Measurements from ENCODE around the gene MARS1. TPM values are rescaled to one million over a fixed set of nuclear protein-coding genes. Genes with fewer than 3 reads are reported as not detected.

MARS1 gene
- total RNA-seq, 1 experiment from 2014 or later = 291 TPM

DNA sequence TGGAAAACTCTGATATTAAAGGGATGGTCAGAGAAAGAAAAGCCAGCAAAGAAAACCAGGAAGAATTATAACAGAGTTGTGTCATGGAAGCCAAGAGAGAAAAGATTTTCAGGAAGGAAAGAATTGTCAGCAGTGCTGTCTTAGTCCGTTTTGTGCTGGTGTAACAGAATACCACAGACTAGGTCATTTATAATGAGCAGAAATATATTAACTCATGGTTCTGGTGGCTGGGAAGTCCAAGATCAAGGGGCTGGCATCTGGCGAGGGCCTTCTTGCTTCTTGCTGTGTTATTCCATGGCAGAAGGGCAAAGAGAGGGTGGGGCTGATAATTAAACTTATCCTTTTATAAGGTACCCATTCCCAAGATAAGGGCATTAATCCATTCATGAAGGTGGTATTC is 39.2 kb upstream of the MARS1 start:
- Histone ChIP-seq H3K4me1 (ENCODE audit: control insufficient read depth, insufficient read depth, low read length) (no peaks in the 10 kb centered on the region), H3K27ac (ENCODE audit: low read length) (no peak overlapping the region), H3K36me3 (ENCODE audit: control insufficient read depth, insufficient read depth, low read length) (no peaks in the 10 kb centered on the region), H3K9me3 (ENCODE audit: control insufficient read depth, insufficient read depth, low read depth, low read length) (no peaks in the 10 kb centered on the region), H3K27me3 (ENCODE audit: control insufficient read depth, insufficient read depth, low read length) (no peaks in the 10 kb centered on the region), H3K4me3 (ENCODE audit: low read depth in 2 of 2, low read length in 2 of 2) (no peak overlapping the region)
- ChIA-PET CTCF (interaction anchor here (0.6 kb wide), 1 partner anchor 56 kb away, joined by 5 read pairs; no protein-coding TSS in a partner anchor), POLR2A (no interaction called here)
- in situ Hi-C loops (cut with HindIII; ENCODE audit: low pct_unique_long_range_greater_than_20kb, low sequenced_read_pairs) = no loop called here
- no TSS peak for BruUV-seq (replicated peaks)
- intact Hi-C loops (cut with micrococcal nuclease; ENCODE audit: unreplicated experiment) = no loop called here
- DNase-seq (ENCODE audit: low read depth, low spot score) = no peak
- no peak for ATAC-seq
- TF ChIP-seq, protein P1, sequence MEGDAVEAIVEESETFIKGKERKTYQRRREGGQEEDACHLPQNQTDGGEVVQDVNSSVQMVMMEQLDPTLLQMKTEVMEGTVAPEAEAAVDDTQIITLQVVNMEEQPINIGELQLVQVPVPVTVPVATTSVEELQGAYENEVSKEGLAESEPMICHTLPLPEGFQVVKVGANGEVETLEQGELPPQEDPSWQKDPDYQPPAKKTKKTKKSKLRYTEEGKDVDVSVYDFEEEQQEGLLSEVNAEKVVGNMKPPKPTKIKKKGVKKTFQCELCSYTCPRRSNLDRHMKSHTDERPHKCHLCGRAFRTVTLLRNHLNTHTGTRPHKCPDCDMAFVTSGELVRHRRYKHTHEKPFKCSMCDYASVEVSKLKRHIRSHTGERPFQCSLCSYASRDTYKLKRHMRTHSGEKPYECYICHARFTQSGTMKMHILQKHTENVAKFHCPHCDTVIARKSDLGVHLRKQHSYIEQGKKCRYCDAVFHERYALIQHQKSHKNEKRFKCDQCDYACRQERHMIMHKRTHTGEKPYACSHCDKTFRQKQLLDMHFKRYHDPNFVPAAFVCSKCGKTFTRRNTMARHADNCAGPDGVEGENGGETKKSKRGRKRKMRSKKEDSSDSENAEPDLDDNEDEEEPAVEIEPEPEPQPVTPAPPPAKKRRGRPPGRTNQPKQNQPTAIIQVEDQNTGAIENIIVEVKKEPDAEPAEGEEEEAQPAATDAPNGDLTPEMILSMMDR (IDR thresholded peaks at IDR 0.05) = no peak
- TF ChIP-seq SIN3A (IDR thresholded peaks at IDR 0.05; ENCODE audit: borderline replicate concordance, insufficient read depth, low read depth, low read length) = no peak

DNA sequence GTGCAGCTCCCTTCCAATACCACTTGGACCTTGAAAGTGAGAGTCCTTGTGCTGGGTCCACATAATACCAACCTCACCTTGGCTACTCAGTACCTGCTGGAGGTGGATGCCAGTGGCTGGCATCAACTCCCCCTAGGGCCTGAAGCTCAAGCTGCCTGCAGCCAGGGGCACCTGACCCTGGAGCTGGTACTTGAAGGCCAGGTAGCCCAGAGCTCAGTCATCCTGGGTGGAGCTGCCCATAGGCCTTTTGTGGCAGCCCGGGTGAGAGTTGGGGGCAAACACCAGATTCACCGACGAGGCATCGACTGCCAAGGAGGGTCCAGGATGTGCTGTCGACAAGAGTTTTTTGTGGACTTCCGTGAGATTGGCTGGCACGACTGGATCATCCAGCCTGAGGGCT is 38.5 kb upstream of the MARS1 start:
- Histone ChIP-seq H3K27me3 (ENCODE audit: control insufficient read depth, insufficient read depth, low read length) (no peaks in the 10 kb centered on the region), H3K9me3 (ENCODE audit: control insufficient read depth, insufficient read depth, low read depth, low read length) (no peaks in the 10 kb centered on the region), H3K27ac (ENCODE audit: low read length) (no peak overlapping the region), H3K4me1 (ENCODE audit: control insufficient read depth, insufficient read depth, low read length) (no peaks in the 10 kb centered on the region), H3K4me3 (ENCODE audit: low read depth in 2 of 2, low read length in 2 of 2) (no peak overlapping the region), H3K36me3 (ENCODE audit: control insufficient read depth, insufficient read depth, low read length) (no peaks in the 10 kb centered on the region)
- ChIA-PET POLR2A (no interaction called here), CTCF (no interaction called here)
- ATAC-seq (no peak), DNase-seq (ENCODE audit: low read depth, low spot score) (no peak)
- in situ Hi-C loops (cut with HindIII; ENCODE audit: low pct_unique_long_range_greater_than_20kb, low sequenced_read_pairs) (no loop called here), intact Hi-C loops (cut with micrococcal nuclease; ENCODE audit: unreplicated experiment) (no loop called here)
- BruUV-seq (replicated peaks) = no TSS peak
- TF ChIP-seq POLR2AphosphoS5 (IDR thresholded peaks at IDR 0.05; ENCODE audit: low read depth, low read length) = no peak
- no peak for TF ChIP-seq SIN3A (IDR thresholded peaks at IDR 0.05; ENCODE audit: borderline replicate concordance, insufficient read depth, low read depth, low read length)
- TF ChIP-seq, protein P2, sequence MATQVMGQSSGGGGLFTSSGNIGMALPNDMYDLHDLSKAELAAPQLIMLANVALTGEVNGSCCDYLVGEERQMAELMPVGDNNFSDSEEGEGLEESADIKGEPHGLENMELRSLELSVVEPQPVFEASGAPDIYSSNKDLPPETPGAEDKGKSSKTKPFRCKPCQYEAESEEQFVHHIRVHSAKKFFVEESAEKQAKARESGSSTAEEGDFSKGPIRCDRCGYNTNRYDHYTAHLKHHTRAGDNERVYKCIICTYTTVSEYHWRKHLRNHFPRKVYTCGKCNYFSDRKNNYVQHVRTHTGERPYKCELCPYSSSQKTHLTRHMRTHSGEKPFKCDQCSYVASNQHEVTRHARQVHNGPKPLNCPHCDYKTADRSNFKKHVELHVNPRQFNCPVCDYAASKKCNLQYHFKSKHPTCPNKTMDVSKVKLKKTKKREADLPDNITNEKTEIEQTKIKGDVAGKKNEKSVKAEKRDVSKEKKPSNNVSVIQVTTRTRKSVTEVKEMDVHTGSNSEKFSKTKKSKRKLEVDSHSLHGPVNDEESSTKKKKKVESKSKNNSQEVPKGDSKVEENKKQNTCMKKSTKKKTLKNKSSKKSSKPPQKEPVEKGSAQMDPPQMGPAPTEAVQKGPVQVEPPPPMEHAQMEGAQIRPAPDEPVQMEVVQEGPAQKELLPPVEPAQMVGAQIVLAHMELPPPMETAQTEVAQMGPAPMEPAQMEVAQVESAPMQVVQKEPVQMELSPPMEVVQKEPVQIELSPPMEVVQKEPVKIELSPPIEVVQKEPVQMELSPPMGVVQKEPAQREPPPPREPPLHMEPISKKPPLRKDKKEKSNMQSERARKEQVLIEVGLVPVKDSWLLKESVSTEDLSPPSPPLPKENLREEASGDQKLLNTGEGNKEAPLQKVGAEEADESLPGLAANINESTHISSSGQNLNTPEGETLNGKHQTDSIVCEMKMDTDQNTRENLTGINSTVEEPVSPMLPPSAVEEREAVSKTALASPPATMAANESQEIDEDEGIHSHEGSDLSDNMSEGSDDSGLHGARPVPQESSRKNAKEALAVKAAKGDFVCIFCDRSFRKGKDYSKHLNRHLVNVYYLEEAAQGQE (IDR thresholded peaks at IDR 0.05; ENCODE audit: insufficient read depth in 1 of 2, low read depth in 2 of 2, low read length in 1 of 2) = no peak
- TF ChIP-seq TCF7L2 (IDR thresholded peaks at IDR 0.05; ENCODE audit: low read depth, low read length) = no peak
- TF ChIP-seq, protein P1 (IDR thresholded peaks at IDR 0.05) = no peak
